Tibial artery (tissue), 4 donors: Measurements from ENCODE around the gene STKLD1.

Source experiments
- DNase-seq, 2 donors: peaks; one replicate each; pipeline ENCODE4 v3.0.0-alpha.2; 2019
- H3K27ac ChIP-seq, 2 donors: fragments of 200-600 bp; sonication (generic) in 1 of 2; 1 replicate in 1 of 2; 2 replicates in 1 of 2; pipeline ENCODE4 v1.5.1; 2018 to 2019; ENCODE audit warnings: mild to moderate bottlenecking in 1 of 2
- H3K27me3 ChIP-seq, 2 donors: fragments of 200-600 bp; sonication (generic) in 1 of 2; one replicate each; pipeline versions ENCODE4 v1.5.1 to v1.6.0; 2016 to 2019
- H3K36me3 ChIP-seq, 3 donors: fragments of 200-600 bp; sonication (generic) in 2 of 3; one replicate each; pipeline ENCODE4 v1.5.1; 2016 to 2019; ENCODE audit warnings: mild to moderate bottlenecking in 2 of 3
- H3K4me1 ChIP-seq, 4 donors: fragments of 200-600 bp; sonication (generic) in 2 of 4; 1 replicate in 3 of 4; 2 replicates in 1 of 4; pipeline ENCODE4 v1.5.1; 2016 to 2019
- H3K4me3 ChIP-seq, 2 donors: fragments of 200-600 bp; sonication (generic) in 1 of 2; 1 replicate in 1 of 2; 2 replicates in 1 of 2; pipeline ENCODE4 v1.5.1; 2018 to 2019; ENCODE audit warnings: mild to moderate bottlenecking in 2 of 2
- H3K9me3 ChIP-seq, 3 donors: fragments of 200-600 bp; sonication (generic) in 1 of 3; one replicate each; pipeline ENCODE4 v1.5.1; 2016 to 2019
- CTCF ChIP-seq, 2 experiments: fragments of 200-600 bp in 1 of 2; fragments of 450-650 bp in 1 of 2; IDR thresholded peaks; one replicate each; pipeline ENCODE4 v1.5.1; 2017 to 2019; ENCODE audit warnings: antibody characterized with exemption in 2 of 2, mild to moderate bottlenecking in 1 of 2, moderate library complexity in 1 of 2
- intact Hi-C: fragments of 100-400 bp; cut with DNase I; formaldehyde crosslinking; loops from one replicate; pipeline ENCODE4 v1.15.0; 2023; ENCODE audit warnings: low total_unique reads

Gene STKLD1

GRCh38 chr9:133367778-133368177 is 8.4 kb upstream of the STKLD1 start:
- peaks cover 37 to 59% (median 55%) of the 10 kb centered on the region in 3 donors for H3K36me3 ChIP-seq
- H3K9me3 ChIP-seq, result no peaks in the 10 kb centered on the region
- H3K4me1 ChIP-seq, result peaks cover 0 to 56% (median 48%) of the 10 kb centered on the region in 4 donors
- no peak for TF ChIP-seq CTCF (IDR thresholded peaks at IDR 0.05)
- intact Hi-C loops, result no loop called here
- H3K4me3 ChIP-seq, result no peak overlapping the region
- no peak for DNase-seq
- H3K27me3 ChIP-seq, result no peaks in the 10 kb centered on the region
- H3K27ac ChIP-seq, result no peak overlapping the region

- H3K4me3 ChIP-seq, result no peak overlapping the region
- peaks cover 34 to 59% (median 53%) of the 10 kb centered on the region in 3 donors for H3K36me3 ChIP-seq
- DNase-seq, result no peak
- TF ChIP-seq CTCF (IDR thresholded peaks at IDR 0.05), result no peak
- no peak overlapping the region for H3K27ac ChIP-seq
- no peaks in the 10 kb centered on the region for H3K27me3 ChIP-seq
- no peaks in the 10 kb centered on the region for H3K9me3 ChIP-seq
- peaks cover 0 to 62% (median 51%) of the 10 kb centered on the region in 4 donors for H3K4me1 ChIP-seq
- intact Hi-C loops, result no loop called here
These were observed 7.8 kb upstream of the STKLD1 start for GRCh38 chr9:133368249-133368881.

GRCh38 chr9:133369422-133369821 is 6.7 kb upstream of the STKLD1 start:
- H3K9me3 ChIP-seq, result no peaks in the 10 kb centered on the region
- DNase-seq, result no peak
- peaks cover 0 to 72% (median 59%) of the 10 kb centered on the region in 4 donors for H3K4me1 ChIP-seq
- peaks cover 24 to 49% (median 45%) of the 10 kb centered on the region in 3 donors for H3K36me3 ChIP-seq
- TF ChIP-seq CTCF (IDR thresholded peaks at IDR 0.05), result no peak
- intact Hi-C loops, result no loop called here
- H3K27ac ChIP-seq, result no peak overlapping the region
- H3K27me3 ChIP-seq, result no peaks in the 10 kb centered on the region
- no peak overlapping the region for H3K4me3 ChIP-seq

GRCh38 chr9:133369933-133370332 is 6.2 kb upstream of the STKLD1 start:
- Histone ChIP-seq H3K27me3 (no peaks in the 10 kb centered on the region), H3K9me3 (no peaks in the 10 kb centered on the region), H3K27ac (no peak overlapping the region), H3K36me3 (peaks cover 19 to 44% (median 40%) of the 10 kb centered on the region in 3 donors), H3K4me3 (no peak overlapping the region), H3K4me1 (peaks cover 0 to 77% (median 63%) of the 10 kb centered on the region in 4 donors)
- no peak for TF ChIP-seq CTCF (IDR thresholded peaks at IDR 0.05)
- intact Hi-C loops, result no loop called here
- DNase-seq, result no peak

- DNase-seq, result no peak
- intact Hi-C loops, result no loop called here
- H3K36me3 ChIP-seq, result peaks cover 14 to 36% (median 32%) of the 10 kb centered on the region in 3 donors
- TF ChIP-seq CTCF (IDR thresholded peaks at IDR 0.05), result no peak
- no peak overlapping the region for H3K4me3 ChIP-seq
- H3K27me3 ChIP-seq, result no peaks in the 10 kb centered on the region
- peaks cover 0 to 77% (median 64%) of the 10 kb centered on the region in 4 donors for H3K4me1 ChIP-seq
- H3K27ac ChIP-seq, result no peak overlapping the region
- H3K9me3 ChIP-seq, result no peaks in the 10 kb centered on the region
These were observed 5.5 kb upstream of the STKLD1 start for GRCh38 chr9:133370685-133371084.
